Liver (tissue), 3 donors: Measurements from ENCODE around the gene UGT1A10.
"Not testable (repeated sequence)": the region's sequence is repeated elsewhere in the genome, so short reads cannot be mapped to it uniquely, and the experiment has no call there.

Experiments used
- EGR1 ChIP-seq, 2 donors: IDR thresholded peaks; 2 replicates each; pipeline ENCODE4 v1.6.1; 2016 to 2018; ENCODE audit warnings: antibody characterized with exemption in 2 of 2, low read depth in 2 of 2
- GABPA ChIP-seq, 2 donors: IDR thresholded peaks in 1 of 2; conservative IDR thresholded peaks in 1 of 2; 2 replicates each; pipeline ENCODE4 v1.6.1; 2016; ENCODE audit warnings: antibody characterized with exemption in 2 of 2, mild to moderate bottlenecking in 1 of 2, moderate library complexity in 1 of 2
- JUND ChIP-seq, 2 donors: IDR thresholded peaks; 2 replicates each; pipeline ENCODE4 v1.6.1; 2016; ENCODE audit warnings: antibody characterized with exemption in 2 of 2
- NR2F2 ChIP-seq: IDR thresholded peaks from 2 replicates; pipeline ENCODE4 v1.6.1; 2016; ENCODE audit warnings: antibody characterized with exemption
- RAD21 ChIP-seq, 2 donors: IDR thresholded peaks; 2 replicates each; pipeline ENCODE4 v1.6.1; 2016; ENCODE audit warnings: antibody characterized with exemption in 2 of 2, mild to moderate bottlenecking in 2 of 2
- SP1 ChIP-seq: IDR thresholded peaks from 2 replicates; pipeline ENCODE4 v1.6.1; 2018; ENCODE audit warnings: antibody characterized with exemption, mild to moderate bottlenecking
- TAF1 ChIP-seq: conservative IDR thresholded peaks from 2 replicates; pipeline ENCODE4 v1.6.1; 2016; ENCODE audit warnings: antibody characterized with exemption, mild to moderate bottlenecking
- YY1 ChIP-seq: IDR thresholded peaks from 2 replicates; pipeline ENCODE4 v1.6.1; 2016; ENCODE audit warnings: antibody characterized with exemption, mild to moderate bottlenecking
- TF ChIP-seq, protein P1 (sequence below): fragments of 150-350 bp; IDR thresholded peaks from 2 replicates; pipeline ENCODE4 v1.5.1; 2017; ENCODE audit warnings: improper control_type of control experiment, low read depth, low read length; ENCODE audit not compliant: missing input control
- TF ChIP-seq, protein P2 (sequence below): IDR thresholded peaks from 2 replicates; pipeline ENCODE4 v1.6.1; 2016; ENCODE audit warnings: antibody characterized with exemption
- TF ChIP-seq, protein P3 (sequence below): IDR thresholded peaks from 2 replicates; pipeline ENCODE4 v1.6.1; 2016; ENCODE audit warnings: antibody characterized with exemption, mild to moderate bottlenecking
- TF ChIP-seq, protein P4 (sequence below): IDR thresholded peaks from 2 replicates; pipeline ENCODE4 v1.6.1; 2016; ENCODE audit warnings: antibody characterized with exemption
- TF ChIP-seq, protein P5 (sequence below): IDR thresholded peaks from 2 replicates; pipeline ENCODE4 v1.6.1; 2016; ENCODE audit warnings: antibody characterized with exemption
- donor health status: healthy.
- donor health status: healthy.

DNA sequence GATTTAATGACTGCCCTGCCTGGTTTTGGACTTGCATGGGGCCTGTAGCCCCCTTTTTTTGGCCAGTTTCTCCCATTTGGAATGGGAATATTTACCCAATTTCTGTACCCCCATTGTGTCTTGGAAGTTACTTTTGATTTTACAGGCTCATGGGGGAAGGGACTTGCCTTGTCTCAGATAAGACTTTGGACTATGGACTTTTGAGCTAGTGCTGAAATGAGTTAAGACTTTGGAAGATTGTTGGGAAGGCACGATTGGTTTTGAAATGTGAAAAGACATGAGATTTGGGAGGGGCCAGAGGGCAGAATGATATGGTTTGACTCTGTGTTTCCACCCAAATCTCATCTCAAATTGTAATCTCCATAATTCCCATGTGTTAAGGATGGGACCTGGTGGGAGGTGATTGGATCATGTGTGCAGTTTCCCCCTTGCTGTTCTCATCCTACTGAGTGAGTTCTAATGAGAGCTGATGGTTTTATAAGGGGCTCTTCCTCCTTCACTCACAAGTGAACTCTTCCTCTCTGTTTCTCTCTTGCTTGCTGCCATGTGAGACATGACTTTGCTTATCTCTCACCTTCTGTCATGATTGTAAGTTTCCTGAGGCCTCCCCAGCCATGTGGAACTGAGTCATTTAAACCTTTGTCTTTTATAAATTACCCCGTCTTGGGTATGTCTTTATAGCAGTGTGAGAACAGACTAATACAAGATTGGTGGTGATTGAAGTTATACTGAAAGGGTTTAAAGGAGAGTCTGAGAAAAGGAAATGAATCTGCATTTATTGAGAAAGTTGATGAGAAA lies 115.2 kb downstream of the UGT1A10 start:
- TF ChIP-seq, protein P1, sequence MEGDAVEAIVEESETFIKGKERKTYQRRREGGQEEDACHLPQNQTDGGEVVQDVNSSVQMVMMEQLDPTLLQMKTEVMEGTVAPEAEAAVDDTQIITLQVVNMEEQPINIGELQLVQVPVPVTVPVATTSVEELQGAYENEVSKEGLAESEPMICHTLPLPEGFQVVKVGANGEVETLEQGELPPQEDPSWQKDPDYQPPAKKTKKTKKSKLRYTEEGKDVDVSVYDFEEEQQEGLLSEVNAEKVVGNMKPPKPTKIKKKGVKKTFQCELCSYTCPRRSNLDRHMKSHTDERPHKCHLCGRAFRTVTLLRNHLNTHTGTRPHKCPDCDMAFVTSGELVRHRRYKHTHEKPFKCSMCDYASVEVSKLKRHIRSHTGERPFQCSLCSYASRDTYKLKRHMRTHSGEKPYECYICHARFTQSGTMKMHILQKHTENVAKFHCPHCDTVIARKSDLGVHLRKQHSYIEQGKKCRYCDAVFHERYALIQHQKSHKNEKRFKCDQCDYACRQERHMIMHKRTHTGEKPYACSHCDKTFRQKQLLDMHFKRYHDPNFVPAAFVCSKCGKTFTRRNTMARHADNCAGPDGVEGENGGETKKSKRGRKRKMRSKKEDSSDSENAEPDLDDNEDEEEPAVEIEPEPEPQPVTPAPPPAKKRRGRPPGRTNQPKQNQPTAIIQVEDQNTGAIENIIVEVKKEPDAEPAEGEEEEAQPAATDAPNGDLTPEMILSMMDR, result not testable (repeated sequence)
- TF ChIP-seq, protein P2, sequence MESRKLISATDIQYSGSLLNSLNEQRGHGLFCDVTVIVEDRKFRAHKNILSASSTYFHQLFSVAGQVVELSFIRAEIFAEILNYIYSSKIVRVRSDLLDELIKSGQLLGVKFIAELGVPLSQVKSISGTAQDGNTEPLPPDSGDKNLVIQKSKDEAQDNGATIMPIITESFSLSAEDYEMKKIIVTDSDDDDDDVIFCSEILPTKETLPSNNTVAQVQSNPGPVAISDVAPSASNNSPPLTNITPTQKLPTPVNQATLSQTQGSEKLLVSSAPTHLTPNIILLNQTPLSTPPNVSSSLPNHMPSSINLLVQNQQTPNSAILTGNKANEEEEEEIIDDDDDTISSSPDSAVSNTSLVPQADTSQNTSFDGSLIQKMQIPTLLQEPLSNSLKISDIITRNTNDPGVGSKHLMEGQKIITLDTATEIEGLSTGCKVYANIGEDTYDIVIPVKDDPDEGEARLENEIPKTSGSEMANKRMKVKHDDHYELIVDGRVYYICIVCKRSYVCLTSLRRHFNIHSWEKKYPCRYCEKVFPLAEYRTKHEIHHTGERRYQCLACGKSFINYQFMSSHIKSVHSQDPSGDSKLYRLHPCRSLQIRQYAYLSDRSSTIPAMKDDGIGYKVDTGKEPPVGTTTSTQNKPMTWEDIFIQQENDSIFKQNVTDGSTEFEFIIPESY, result not testable (repeated sequence)
- TF ChIP-seq SP1; TAF1; YY1; GABPA (IDR thresholded peaks at IDR 0.05 in 1 of 2, conservative IDR thresholded peaks at IDR 0.05 in 1 of 2); RAD21 (IDR thresholded peaks at IDR 0.05); JUND (IDR thresholded peaks at IDR 0.05); EGR1 (IDR thresholded peaks at IDR 0.05; ENCODE audit: low read depth in 2 of 2); NR2F2: not testable (repeated sequence)
- TF ChIP-seq, protein P3, sequence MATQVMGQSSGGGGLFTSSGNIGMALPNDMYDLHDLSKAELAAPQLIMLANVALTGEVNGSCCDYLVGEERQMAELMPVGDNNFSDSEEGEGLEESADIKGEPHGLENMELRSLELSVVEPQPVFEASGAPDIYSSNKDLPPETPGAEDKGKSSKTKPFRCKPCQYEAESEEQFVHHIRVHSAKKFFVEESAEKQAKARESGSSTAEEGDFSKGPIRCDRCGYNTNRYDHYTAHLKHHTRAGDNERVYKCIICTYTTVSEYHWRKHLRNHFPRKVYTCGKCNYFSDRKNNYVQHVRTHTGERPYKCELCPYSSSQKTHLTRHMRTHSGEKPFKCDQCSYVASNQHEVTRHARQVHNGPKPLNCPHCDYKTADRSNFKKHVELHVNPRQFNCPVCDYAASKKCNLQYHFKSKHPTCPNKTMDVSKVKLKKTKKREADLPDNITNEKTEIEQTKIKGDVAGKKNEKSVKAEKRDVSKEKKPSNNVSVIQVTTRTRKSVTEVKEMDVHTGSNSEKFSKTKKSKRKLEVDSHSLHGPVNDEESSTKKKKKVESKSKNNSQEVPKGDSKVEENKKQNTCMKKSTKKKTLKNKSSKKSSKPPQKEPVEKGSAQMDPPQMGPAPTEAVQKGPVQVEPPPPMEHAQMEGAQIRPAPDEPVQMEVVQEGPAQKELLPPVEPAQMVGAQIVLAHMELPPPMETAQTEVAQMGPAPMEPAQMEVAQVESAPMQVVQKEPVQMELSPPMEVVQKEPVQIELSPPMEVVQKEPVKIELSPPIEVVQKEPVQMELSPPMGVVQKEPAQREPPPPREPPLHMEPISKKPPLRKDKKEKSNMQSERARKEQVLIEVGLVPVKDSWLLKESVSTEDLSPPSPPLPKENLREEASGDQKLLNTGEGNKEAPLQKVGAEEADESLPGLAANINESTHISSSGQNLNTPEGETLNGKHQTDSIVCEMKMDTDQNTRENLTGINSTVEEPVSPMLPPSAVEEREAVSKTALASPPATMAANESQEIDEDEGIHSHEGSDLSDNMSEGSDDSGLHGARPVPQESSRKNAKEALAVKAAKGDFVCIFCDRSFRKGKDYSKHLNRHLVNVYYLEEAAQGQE, result not testable (repeated sequence)
- TF ChIP-seq, protein P4, sequence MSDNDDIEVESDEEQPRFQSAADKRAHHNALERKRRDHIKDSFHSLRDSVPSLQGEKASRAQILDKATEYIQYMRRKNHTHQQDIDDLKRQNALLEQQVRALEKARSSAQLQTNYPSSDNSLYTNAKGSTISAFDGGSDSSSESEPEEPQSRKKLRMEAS, result not testable (repeated sequence)
- TF ChIP-seq, protein P5, sequence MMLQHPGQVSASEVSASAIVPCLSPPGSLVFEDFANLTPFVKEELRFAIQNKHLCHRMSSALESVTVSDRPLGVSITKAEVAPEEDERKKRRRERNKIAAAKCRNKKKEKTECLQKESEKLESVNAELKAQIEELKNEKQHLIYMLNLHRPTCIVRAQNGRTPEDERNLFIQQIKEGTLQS, result not testable (repeated sequence)
